GM21529 (cell line): ENCODE results near the gene ATPAF2.

Source experiments
- ATAC-seq: cut with Tn5 transposase; IDR thresholded peaks from one replicate; pipeline ENCODE4 v1.9.1; 2021; ENCODE audit not compliant: unreplicated experiment

The ATPAF2 gene

DNA sequence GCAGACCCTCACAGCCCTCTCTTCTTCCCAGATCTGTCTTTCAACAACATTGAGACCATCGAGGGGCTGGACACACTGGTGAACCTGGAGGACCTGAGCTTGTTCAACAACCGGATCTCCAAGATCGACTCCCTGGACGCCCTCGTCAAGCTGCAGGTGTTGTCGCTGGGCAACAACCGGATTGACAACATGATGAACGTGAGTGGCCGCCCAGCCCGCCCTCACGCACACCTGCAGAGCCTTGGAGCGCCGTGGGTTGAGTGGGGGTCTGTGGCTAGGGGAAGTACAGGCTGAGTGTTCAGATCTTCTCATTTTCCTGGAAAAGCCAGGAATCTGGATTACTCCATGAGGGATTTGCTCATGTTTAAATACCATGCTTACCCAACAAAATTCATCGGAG, 51.1 kb downstream of the ATPAF2 start:
- no peak for ATAC-seq

DNA sequence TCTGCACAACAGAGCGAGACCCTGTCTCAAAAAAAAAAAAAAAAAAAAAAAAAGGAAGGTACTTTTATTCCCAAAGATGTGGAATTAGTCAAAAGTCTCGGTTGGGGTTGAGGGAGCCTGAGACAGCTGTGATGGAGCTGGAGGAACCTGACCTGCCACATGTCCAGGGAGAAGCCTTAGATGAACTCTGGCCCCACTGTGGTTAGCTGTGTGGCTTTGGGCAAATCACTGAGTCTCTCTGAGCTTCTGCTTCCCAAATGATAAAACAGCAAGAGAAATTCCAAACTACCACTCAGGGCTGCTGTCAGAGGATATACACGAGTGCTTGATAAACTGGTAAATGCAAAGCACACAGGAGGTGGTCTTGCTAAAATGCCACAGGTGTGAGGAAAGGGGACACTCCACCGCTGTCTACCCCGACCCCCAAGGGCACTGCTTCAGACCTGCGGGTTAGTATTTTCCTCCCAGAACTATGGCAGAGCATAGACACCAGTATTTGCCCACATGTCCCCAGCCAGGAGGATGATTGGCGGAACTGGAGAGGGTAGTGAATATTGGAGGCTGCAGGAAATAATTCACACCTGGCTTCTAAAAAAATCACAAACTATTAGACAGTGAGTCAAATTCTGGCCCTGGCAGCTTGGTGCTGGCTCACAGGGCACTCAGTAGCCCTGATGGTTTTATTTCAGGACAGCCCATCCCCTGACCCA, 51.6 kb downstream of the ATPAF2 start:
- ATAC-seq, result no peak

GRCh38 chr17:17985555-17985954, 53.4 kb downstream of the ATPAF2 start:
- no peak for ATAC-seq

DNA sequence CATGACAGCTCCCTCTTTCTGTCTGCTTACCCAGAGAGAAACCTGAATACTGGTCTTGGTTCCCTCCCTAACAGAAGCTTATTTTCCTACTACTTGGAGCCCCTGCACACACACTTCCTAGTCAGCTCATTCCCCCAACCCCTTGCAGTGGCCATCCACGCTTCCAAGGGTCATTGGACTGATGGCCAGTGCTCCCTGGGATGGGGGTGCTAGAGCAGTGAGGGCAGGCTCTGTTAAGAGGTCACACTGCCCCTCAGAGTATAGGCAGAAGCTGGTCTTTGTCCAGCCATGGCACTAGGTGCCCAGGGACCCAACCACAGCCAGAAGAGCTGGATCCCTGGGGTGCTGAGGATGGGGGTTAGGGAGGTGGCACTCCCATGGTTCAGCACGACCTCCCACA, 53.8 kb downstream of the ATPAF2 start:
- no peak for ATAC-seq

- no peak for ATAC-seq
These were observed 55.2 kb downstream of the ATPAF2 start for GRCh38 chr17:17983776-17984175.

GRCh38 chr17:17983376-17983775, 55.6 kb downstream of the ATPAF2 start:
- ATAC-seq, result no peak

DNA sequence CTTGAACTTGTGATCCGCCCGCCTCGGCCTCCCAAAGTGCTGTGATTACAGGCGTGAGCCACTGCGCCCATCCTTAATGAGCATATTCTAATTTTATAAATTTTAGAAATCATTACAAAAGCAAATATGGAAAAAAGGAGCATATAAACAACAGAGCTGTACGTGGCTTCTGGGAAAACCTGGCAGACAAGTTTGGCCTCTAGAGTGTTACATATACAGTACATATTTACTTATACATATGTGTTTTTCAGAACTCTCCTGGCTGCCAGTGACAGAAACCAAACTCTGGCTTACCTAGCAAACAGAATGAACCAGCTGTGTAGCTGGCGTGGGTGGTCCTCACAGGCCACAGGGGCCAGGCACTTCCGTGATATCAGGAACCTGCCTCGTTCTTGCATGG, 56.2 kb downstream of the ATPAF2 start:
- ATAC-seq, result no peak

- no peak for ATAC-seq
These were observed 57.6 kb downstream of the ATPAF2 start for GRCh38 chr17:17981330-17981729.

DNA sequence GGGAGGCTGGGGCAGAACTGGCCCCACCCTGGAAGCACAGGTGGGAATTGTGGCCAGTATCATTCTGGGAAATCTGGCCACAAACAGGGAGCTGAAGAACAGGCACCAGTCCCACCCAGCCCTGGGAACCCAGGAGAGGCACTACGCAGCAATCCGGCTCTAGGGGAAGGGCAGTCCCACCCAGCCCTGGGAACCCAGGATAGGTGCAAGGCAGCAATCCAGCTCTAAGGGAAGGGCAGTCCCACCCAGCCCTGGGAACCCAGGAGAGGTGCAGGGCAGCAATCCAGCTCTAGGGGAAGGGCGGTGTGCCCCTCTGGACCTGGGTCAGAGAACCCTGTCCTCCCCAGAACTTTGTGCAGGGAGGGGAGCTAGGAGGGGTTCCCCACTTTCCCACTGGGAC, 59.2 kb downstream of the ATPAF2 start:
- ATAC-seq, result no peak

DNA sequence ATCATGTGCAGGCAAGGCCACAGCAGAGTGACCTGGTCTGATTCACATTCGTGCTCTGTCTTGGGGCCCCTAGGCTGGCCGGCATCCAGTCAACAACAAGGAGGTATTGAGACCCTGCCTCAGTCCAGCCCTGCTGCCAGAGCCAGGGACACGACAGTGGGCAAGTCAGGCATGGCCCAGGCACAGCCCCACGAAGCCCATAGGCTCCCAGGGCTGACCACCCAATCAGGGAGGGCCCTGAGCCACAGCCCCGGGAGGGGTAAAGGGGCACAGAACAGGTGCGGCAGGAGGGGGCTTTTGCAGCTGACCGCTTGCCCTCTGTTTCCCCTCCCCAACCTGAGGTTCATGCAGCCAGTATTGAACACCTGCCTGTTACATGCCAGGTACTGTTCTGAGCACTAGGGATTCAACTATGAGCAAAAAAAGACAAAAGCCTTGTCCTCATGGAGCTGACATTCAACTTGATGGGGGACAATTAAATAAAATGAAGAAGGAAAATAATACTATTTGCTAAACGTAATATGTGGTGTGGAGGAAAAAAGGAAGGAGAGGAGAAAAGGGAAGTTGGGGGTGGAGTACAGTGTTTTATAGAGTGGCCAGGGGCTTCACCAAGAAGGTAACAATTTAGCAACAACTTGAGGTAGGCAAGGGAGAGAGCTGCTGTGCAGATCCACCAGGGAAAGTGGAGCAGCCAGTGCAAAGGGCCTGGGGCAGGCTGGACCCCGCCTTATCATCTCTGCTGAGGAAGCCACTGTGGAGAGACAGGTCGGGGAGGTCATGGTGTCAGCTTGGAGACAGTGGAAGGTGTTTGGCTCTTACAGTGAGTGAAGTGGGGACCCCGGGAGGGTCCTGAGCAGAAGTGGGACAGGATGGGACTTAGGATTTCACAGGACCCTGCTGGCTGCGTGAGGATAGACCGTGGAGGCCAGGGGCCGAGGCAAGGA, 60.2 kb downstream of the ATPAF2 start:
- no peak for ATAC-seq

- ATAC-seq, result no peak
These were observed 61.9 kb downstream of the ATPAF2 start for GRCh38 chr17:17976931-17977570.

GRCh38 chr17:17975436-17975835, 63.5 kb downstream of the ATPAF2 start:
- no peak for ATAC-seq

DNA sequence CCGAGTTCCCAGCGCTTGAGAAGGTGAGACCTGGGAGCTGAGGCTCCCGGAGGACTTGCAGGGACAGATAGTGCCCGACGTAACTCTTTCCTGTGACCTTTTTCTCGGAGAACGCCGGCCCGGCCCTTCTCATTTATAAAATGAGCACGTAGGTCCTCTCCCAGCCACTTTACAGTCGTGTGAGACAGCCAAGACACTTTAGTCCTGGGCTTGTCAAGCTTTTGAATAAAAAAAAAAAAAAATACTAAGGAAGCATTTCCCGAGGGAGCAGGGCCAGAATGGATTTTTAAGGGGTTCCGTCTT, 66.1 kb downstream of the ATPAF2 start:
- ATAC-seq, result no peak

DNA sequence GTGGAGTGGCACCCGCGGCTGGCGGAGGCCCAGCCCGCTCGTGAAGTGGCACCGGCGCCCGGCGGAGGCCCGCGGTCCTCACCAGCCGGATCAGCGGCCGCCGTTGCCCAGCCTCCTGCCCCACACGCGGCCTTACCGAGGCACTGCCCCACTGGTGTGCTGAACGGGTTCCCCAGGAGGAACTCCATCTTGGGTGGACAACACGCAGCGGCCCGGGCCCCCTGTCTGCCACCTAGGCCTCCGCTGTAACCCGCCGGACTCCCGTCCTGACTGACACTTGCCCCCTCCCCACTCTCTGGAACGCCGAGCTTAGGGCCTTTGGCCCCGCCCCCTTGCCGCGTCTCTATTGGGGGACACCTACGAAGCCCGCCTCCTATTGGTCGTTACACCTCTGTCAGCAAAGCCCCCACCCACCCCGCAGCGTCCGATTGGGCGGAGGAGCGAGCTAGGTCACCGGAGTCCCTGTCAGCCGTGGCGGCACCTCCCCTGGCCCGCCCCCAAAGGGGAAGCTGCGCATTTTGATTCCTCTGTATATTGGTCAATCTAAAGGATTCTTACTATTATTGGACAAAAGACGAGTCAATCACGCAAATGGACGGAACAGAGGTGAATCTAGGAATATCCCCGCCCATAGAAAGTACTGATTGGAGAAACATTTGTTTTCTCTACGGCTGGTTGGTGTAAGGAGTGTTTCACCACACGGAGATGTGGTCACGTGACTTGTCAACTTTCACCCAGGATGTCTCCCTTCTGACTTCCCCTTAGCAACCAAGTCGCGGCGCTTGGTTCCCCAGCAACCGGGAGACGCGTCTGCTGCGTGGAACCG, 66.6 kb downstream of the ATPAF2 start, which contains the start of the genes DRC3 and TOM1L2:
DRC3 (plus strand) TSS at position 737 of the 826 bp plus-strand sequence. CDS start 4,737 bp downstream, outside the sequence.
TOM1L2 (minus strand) TSS at position 275 of the 826 bp plus-strand sequence; CDS start at position 188, 87 bp downstream.
- peak; percentile 89 for ATAC-seq

- no peak for ATAC-seq
These were observed 67.4 kb downstream of the ATPAF2 start for GRCh38 chr17:17971431-17972125.

GRCh38 chr17:17970699-17971430, 68.1 kb downstream of the ATPAF2 start:
- ATAC-seq, result no peak
